ENCODE data around the gene CDH22.

DNA sequence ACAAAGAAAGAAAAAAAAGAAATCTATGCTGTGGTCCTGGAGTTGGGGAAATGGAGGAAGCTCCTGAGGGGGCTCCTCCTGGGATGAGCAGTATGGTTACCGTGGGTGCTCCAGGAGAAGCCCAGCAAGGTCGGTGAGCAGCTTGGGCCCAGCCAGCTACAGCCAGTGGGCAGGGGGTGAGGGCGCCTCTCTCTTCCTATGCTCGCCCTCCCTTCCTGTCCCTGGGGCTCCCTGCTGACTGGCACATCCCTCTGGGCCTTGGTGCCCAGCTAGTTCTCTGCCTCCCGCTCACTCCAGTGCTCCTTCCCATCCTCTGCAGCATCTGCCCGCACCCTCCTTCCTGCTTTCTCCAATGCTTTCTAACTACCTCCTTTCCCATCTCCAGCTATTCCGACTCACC is 173.6 kb downstream of the CDH22 start:
- TF ChIP-seq, protein P1, sequence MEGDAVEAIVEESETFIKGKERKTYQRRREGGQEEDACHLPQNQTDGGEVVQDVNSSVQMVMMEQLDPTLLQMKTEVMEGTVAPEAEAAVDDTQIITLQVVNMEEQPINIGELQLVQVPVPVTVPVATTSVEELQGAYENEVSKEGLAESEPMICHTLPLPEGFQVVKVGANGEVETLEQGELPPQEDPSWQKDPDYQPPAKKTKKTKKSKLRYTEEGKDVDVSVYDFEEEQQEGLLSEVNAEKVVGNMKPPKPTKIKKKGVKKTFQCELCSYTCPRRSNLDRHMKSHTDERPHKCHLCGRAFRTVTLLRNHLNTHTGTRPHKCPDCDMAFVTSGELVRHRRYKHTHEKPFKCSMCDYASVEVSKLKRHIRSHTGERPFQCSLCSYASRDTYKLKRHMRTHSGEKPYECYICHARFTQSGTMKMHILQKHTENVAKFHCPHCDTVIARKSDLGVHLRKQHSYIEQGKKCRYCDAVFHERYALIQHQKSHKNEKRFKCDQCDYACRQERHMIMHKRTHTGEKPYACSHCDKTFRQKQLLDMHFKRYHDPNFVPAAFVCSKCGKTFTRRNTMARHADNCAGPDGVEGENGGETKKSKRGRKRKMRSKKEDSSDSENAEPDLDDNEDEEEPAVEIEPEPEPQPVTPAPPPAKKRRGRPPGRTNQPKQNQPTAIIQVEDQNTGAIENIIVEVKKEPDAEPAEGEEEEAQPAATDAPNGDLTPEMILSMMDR (IDR thresholded peaks at IDR 0.05): no peak
- no peak for TF ChIP-seq EZH2 (IDR thresholded peaks at IDR 0.05; ENCODE audit: borderline replicate concordance, insufficient read depth, low read depth, low read length, poor library complexity, severe bottlenecking)
